Measurements from ENCODE around the gene RHOXF1. TPM values are rescaled to one million over a fixed set of nuclear protein-coding genes. Genes with fewer than 3 reads are reported as not detected.
"Not testable (repeated sequence)": the region's sequence is repeated elsewhere in the genome, so short reads cannot be mapped to it uniquely, and the experiment has no call there.

The RHOXF1 gene
- total RNA-seq, 1 experiment from 2014 or later = not detected

DNA sequence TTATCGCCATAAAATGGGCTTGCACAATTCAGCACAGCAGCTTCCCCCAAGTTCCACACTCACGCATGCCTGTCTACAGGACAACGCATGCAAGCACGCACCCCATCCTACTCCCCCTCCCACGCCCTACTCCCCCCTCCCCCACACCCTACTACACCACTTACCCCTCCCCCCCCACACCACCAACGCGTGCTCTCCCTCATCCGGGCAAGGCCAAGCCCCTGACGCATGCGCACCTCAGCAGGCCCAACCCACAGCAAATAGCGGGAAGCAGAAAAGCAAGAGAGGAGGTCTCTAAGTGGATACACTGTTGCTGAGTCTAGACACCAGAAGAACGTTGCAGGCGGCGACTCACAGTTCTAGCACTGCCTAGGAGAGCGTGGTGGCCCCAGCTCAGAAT lies 42.6 kb upstream of the RHOXF1 start, which contains the start of gene RHOXF2:
TSS of gene RHOXF2 (plus strand) at position 301 of the 400 bp plus-strand sequence. CDS start 138 bp downstream, outside the sequence.
- H3K23ac ChIP-seq (ENCODE audit: insufficient read length, low read depth, low read length); H3K4ac ChIP-seq (ENCODE audit: low read depth, low read length); H2BK120ac ChIP-seq (ENCODE audit: low read depth, low read length, poor library complexity, severe bottlenecking); DNase-seq; H3K14ac ChIP-seq (ENCODE audit: insufficient read depth, low read length); H3K4me1 Mint-ChIP-seq; H3K27me3 Mint-ChIP-seq (ENCODE audit: low read depth); H3K9ac ChIP-seq (ENCODE audit: extremely low read depth, insufficient read length, low read length); H4K5ac ChIP-seq (ENCODE audit: insufficient read length, low read depth, low read length); H2BK12ac ChIP-seq (ENCODE audit: insufficient read length, low read depth, low read length); H3K4me3 Mint-ChIP-seq; H2BK20ac ChIP-seq (ENCODE audit: low read depth, low read length, poor library complexity, severe bottlenecking); H3K18ac ChIP-seq (ENCODE audit: insufficient read length, low read depth, low read length); H4K91ac ChIP-seq (ENCODE audit: insufficient read length, low read depth, low read length); H3K4me2 ChIP-seq (ENCODE audit: insufficient read depth, insufficient read length, low read length); H3K27ac Mint-ChIP-seq; H3K56ac ChIP-seq (ENCODE audit: insufficient read length, low read depth, low read length); H2AFZ ChIP-seq (ENCODE audit: low read length); H3K9me3 Mint-ChIP-seq; H3K27me3 ChIP-seq (ENCODE audit: insufficient read depth, low read length); H4K20me1 ChIP-seq (ENCODE audit: control insufficient read depth, insufficient read depth, insufficient read length); H3T11ph ChIP-seq (ENCODE audit: low read length); H3K4me1 ChIP-seq (ENCODE audit: insufficient read depth, low read length); H3K9me3 ChIP-seq (ENCODE audit: control insufficient read depth, low read depth, low read length); H4K8ac ChIP-seq (replicated peaks; ENCODE audit: insufficient read length, low read depth, low read length); H3K36me3 Mint-ChIP-seq (ENCODE audit: insufficient read depth in 1 of 3, low read depth in 3 of 3); H3K79me2 ChIP-seq (ENCODE audit: insufficient read depth, low read length); H2BK5ac ChIP-seq (ENCODE audit: insufficient read length, low read length); H3K27ac ChIP-seq (ENCODE audit: insufficient read length, low read depth, low read length); H2BK15ac ChIP-seq (ENCODE audit: low read depth, low read length); H2AK5ac ChIP-seq (ENCODE audit: insufficient read length, low read length); H3K23me2 ChIP-seq (ENCODE audit: insufficient read length, low read depth, low read length, poor library complexity, severe bottlenecking); H3K79me1 ChIP-seq (ENCODE audit: insufficient read depth, low read depth, low read length, poor library complexity, severe bottlenecking): not testable (repeated sequence)
- no CpG with 5 or more reads among the region's 15 CpGs for WGBS (ENCODE audit: extremely low coverage, insufficient read length, low lambda C conversion rate)

GRCh38 chrX:120150109-120150744 lies 34.5 kb upstream of the RHOXF1 start:
- H3K27ac ChIP-seq (ENCODE audit: insufficient read length, low read depth, low read length); H3K79me1 ChIP-seq (ENCODE audit: insufficient read depth, low read depth, low read length, poor library complexity, severe bottlenecking); H3K27me3 Mint-ChIP-seq (ENCODE audit: low read depth); H2AK5ac ChIP-seq (ENCODE audit: insufficient read length, low read length); H2BK5ac ChIP-seq (ENCODE audit: insufficient read length, low read length); H3K27ac Mint-ChIP-seq; H3K27me3 ChIP-seq (ENCODE audit: insufficient read depth, low read length); H3K4me3 Mint-ChIP-seq; H3K9ac ChIP-seq (ENCODE audit: extremely low read depth, insufficient read length, low read length); H2BK20ac ChIP-seq (ENCODE audit: low read depth, low read length, poor library complexity, severe bottlenecking); H3K4me1 Mint-ChIP-seq; H3K23ac ChIP-seq (ENCODE audit: insufficient read length, low read depth, low read length); H4K91ac ChIP-seq (ENCODE audit: insufficient read length, low read depth, low read length); H3K4ac ChIP-seq (ENCODE audit: low read depth, low read length); H3K79me2 ChIP-seq (ENCODE audit: insufficient read depth, low read length); H3K23me2 ChIP-seq (ENCODE audit: insufficient read length, low read depth, low read length, poor library complexity, severe bottlenecking); H2AFZ ChIP-seq (ENCODE audit: low read length); H3K14ac ChIP-seq (ENCODE audit: insufficient read depth, low read length); H2BK120ac ChIP-seq (ENCODE audit: low read depth, low read length, poor library complexity, severe bottlenecking); H3T11ph ChIP-seq (ENCODE audit: low read length); H4K20me1 ChIP-seq (ENCODE audit: control insufficient read depth, insufficient read depth, insufficient read length); H3K18ac ChIP-seq (ENCODE audit: insufficient read length, low read depth, low read length); H3K4me1 ChIP-seq (ENCODE audit: insufficient read depth, low read length); H4K5ac ChIP-seq (ENCODE audit: insufficient read length, low read depth, low read length); H2BK12ac ChIP-seq (ENCODE audit: insufficient read length, low read depth, low read length); H3K56ac ChIP-seq (ENCODE audit: insufficient read length, low read depth, low read length); DNase-seq; H2BK15ac ChIP-seq (ENCODE audit: low read depth, low read length); H4K8ac ChIP-seq (replicated peaks; ENCODE audit: insufficient read length, low read depth, low read length); H3K4me2 ChIP-seq (ENCODE audit: insufficient read depth, insufficient read length, low read length): not testable (repeated sequence)
- H3K36me3 Mint-ChIP-seq (ENCODE audit: insufficient read depth in 1 of 3, low read depth in 3 of 3) = peaks cover 29 to 39% (median 34%) of the 10 kb centered on the region in 3 experiments
- peaks cover 42% of the 10 kb centered on the region in 2 experiments for H3K9me3 Mint-ChIP-seq
- peaks cover 40% of the 10 kb centered on the region for H3K9me3 ChIP-seq (ENCODE audit: control insufficient read depth, low read depth, low read length)
- WGBS (ENCODE audit: extremely low coverage, insufficient read length, low lambda C conversion rate) = no CpG with 5 or more reads among the region's 12 CpGs
